GM21825 (cell line): Measurements from ENCODE around the gene TMEM184B.

Experiments used
- ATAC-seq: cut with Tn5 transposase; IDR thresholded peaks from one replicate; pipeline ENCODE4 v1.9.1; 2021; ENCODE audit warnings: mild to moderate bottlenecking, moderate library complexity; ENCODE audit not compliant: unreplicated experiment

Gene TMEM184B

GRCh38 chr22:38282397-38282796 is 9.6 kb upstream of the TMEM184B start:
- no peak for ATAC-seq

DNA sequence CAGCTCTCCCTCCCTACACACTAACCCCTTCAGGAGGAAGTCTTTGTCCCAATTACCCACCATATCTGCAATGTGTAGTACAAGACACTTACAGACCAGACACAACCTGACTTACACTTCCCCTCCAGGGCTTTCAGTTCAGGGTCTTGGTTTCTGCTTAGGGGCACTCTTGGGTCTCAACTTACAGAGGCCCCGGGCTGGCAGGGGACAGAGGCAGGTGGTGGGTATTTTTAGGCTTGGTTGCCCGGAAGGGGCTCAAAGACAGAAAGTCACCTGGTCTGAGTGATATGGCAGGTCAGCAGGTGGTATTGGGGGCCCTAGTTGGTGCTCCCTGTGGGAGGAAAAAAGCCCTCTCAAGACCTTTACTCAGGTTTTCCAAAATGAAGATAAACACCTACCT is 3.4 kb upstream of the TMEM184B start:
- ATAC-seq: no peak

GRCh38 chr22:38273135-38273826 is 471 bp upstream of the TMEM184B start:
- ATAC-seq: no peak

DNA sequence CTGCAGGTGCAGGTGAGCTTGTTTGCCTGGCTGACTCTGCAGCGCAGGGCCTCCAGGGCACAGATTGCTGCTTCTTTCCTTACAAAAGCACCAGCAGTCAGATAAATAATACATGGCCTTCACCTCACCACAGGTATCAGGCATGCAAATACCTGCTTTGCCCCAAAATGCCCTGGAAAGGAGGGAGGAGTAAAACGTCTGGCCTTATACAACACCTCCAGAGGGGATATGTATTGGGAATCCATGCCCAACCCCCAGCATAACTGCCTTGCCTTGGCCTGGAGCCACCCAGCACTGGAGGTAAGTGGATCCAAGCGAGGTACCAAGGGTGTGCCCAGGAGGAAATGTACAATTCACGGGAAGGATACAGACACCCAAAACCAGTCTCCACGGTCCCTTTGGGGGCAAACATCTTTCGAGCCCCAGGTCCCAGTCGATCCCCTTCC is 860 bp downstream of the TMEM184B start:
- no peak for ATAC-seq

GRCh38 chr22:38271101-38271500 is 1.7 kb downstream of the TMEM184B start:
- ATAC-seq: no peak

GRCh38 chr22:38270091-38270992 is 2.5 kb downstream of the TMEM184B start:
- no peak for ATAC-seq

- ATAC-seq: no peak
These were observed 3.3 kb downstream of the TMEM184B start for GRCh38 chr22:38269466-38269865.

DNA sequence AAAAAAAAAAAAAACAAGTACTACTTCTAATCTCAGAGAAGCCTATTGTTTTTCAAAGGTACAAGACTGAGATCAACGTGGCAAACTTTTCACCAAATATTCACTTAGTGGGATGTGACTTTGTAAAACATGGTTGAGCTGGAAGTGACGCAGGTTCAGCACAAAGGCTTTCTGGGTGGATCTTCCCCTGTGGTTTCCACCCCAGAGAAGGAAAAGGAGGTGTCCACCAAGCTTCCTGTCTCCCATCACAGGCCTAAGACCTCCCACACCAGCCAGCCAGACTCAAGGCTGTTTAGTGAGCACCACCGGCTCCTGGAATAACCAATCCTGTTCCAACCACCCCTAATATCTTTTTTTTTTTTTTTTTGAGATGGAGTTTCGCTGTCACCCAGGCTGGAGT is 5.7 kb downstream of the TMEM184B start:
- ATAC-seq: no peak

DNA sequence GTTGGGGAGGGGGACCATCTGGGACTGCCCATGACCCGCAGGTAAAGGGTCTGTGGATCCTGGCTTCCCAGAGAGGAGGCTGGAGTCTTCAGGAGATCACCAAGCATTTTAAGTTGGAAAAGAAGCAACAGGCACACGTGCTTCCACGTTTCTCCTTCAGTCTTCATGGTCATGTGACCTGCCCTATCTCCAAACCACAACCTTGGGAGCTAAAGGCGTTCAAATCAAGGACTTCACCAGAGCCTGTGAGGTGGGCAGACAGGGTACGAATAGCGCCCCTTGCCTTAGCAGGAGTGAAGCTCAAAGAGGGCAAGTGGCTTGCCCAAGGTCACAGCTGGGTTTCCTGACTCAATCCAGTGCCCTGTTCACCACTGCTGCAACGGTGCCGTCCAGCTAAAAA is 6.7 kb downstream of the TMEM184B start:
- no peak for ATAC-seq

DNA sequence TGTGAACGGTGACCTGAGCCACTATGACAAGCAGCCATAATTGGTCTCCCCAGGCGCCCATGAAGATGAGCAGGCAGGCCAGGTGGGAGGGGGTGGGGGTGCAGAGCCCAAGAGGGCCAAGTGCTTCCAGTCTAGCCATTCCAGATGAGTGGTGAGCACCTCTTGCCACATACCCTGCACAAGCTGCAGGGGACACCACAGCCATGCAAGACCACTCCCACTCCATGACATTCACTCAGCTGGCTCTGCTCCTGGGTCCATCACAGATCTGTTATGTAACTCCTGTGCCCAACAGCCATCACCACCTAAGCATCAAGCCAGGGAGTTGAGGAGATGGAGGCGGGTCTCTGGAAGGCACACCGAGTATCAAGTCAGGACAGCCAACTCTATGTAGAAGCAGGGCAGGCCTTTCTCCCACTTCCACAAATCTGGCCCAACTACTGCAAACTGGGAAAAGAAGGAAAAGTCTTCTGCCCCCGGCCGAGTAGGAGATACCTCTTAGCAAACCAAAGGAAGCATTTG is 8.4 kb downstream of the TMEM184B start:
- ATAC-seq: no peak

- ATAC-seq: no peak
These were observed 10.6 kb downstream of the TMEM184B start for GRCh38 chr22:38262051-38262795.

GRCh38 chr22:38260761-38261681 is 11.8 kb downstream of the TMEM184B start:
- ATAC-seq: no peak

GRCh38 chr22:38259370-38259769 is 13.4 kb downstream of the TMEM184B start:
- ATAC-seq: no peak

DNA sequence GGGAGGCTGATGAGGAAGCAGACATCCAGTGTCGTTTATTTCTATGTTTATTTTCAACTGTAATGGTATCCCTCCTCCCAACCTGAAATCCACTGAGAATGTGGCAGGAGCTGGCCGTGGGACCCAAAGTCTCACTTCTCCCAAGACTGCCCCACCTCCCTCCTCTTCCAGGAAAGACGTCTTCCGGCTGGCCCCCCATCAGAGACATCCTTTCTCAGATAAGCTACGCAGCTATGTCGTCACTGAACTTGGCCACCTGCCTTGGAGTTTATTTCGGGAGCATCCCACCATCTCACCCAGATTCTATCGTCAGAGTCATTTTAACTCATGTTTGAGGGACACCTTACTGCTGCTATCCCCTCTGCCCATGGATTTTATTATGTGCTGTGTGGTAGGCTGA is 13.9 kb downstream of the TMEM184B start:
- ATAC-seq: no peak

GRCh38 chr22:38257650-38258250 is 15.1 kb downstream of the TMEM184B start:
- no peak for ATAC-seq

- ATAC-seq: no peak
These were observed 15.6 kb downstream of the TMEM184B start for GRCh38 chr22:38257181-38257580.

- ATAC-seq: no peak
These were observed 17.1 kb downstream of the TMEM184B start for GRCh38 chr22:38255697-38256096.

DNA sequence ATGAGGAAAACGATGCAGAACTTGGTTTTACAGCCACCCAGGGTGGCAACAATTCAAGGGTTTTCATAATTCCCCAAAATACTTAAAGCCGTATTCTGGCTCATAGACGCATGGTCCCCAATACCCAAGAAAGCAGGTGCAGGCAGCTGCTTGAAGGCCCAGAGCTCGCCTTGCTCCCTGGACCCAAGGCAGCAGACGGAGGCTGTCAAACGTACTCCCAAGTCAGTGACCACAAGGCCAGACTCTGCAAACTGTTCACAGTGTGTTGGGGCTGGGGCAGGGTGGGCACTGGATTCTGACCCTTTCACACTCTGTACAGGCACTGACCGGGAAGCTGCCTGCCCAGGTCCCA is 21.5 kb downstream of the TMEM184B start:
- no peak for ATAC-seq

GRCh38 chr22:38250643-38251340 is 22.0 kb downstream of the TMEM184B start:
- no peak for ATAC-seq
